Astrocyte (in vitro differentiated cells and primary cell): ENCODE data around the gene SUN1. TPM values are rescaled to one million over a fixed set of nuclear protein-coding genes. Genes with fewer than 3 reads are reported as not detected.
"Not testable (repeated sequence)": the region's sequence is repeated elsewhere in the genome, so short reads cannot be mapped to it uniquely, and the experiment has no call there.

Experiments
- DNase-seq: peaks from one replicate; pipeline ENCODE4 v3.0.0-alpha.2; 2010; ENCODE audit warnings: low read depth
- FAIRE-seq: peaks from 2 replicates; lab custom pipeline; 2011; peaks lifted over from hg19 to GRCh38; lab: Jason Lieb, UNC
- H2AFZ ChIP-seq: 2 replicates; pipeline ENCODE4 v1.6.0; 2012; ENCODE audit warnings: low read depth, low read length, inconsistent platforms
- H3K27ac ChIP-seq: 2 replicates; pipeline ENCODE4 v1.5.1; 2011; ENCODE audit warnings: low read depth, low read length, inconsistent platforms
- H3K27me3 ChIP-seq: 2 replicates; pipeline ENCODE4 v1.6.0; 2011; ENCODE audit warnings: low read length, inconsistent platforms; ENCODE audit not compliant: insufficient read depth
- H3K36me3 ChIP-seq: 2 replicates; pipeline ENCODE4 v1.5.1; 2011; ENCODE audit warnings: low read length, inconsistent platforms; ENCODE audit not compliant: insufficient read depth
- H3K4me1 ChIP-seq: 2 replicates; pipeline ENCODE4 v1.5.1; 2011; ENCODE audit warnings: low read length, inconsistent platforms; ENCODE audit not compliant: insufficient read depth
- H3K4me2 ChIP-seq: 2 replicates; pipeline ENCODE4 v1.6.0; 2012; ENCODE audit warnings: low read length, inconsistent platforms
- H3K4me3 ChIP-seq: 2 replicates; pipeline ENCODE4 v1.5.1; 2011; ENCODE audit warnings: low read depth, mild to moderate bottlenecking, low read length, inconsistent platforms; ENCODE audit not compliant: insufficient read depth
- H3K79me2 ChIP-seq: 2 replicates; pipeline ENCODE4 v1.6.0; 2012; ENCODE audit warnings: mild to moderate bottlenecking, low read length, inconsistent platforms; ENCODE audit not compliant: insufficient read depth
- H3K9ac ChIP-seq: 2 replicates; pipeline ENCODE4 v1.6.0; 2012; ENCODE audit warnings: mild to moderate bottlenecking, low read length, inconsistent platforms
- H3K9me3 ChIP-seq: 2 replicates; pipeline ENCODE4 v1.5.1; 2012; ENCODE audit warnings: low read depth, mild to moderate bottlenecking, low read length, inconsistent platforms; ENCODE audit not compliant: insufficient read depth
- H4K20me1 ChIP-seq: 2 replicates; pipeline ENCODE4 v1.6.0; 2012; ENCODE audit warnings: low read length, inconsistent platforms; ENCODE audit not compliant: insufficient read depth
- H3K27ac Mint-ChIP-seq: one replicate; pipeline ENCODE4 v1.8.0; 2021; ENCODE audit warnings: mild to moderate bottlenecking, mixed read lengths; ENCODE audit not compliant: unreplicated experiment
- H3K27me3 Mint-ChIP-seq: one replicate; pipeline ENCODE4 v1.8.0; 2021; ENCODE audit warnings: low read depth, mixed read lengths; ENCODE audit not compliant: unreplicated experiment
- H3K36me3 Mint-ChIP-seq: one replicate; pipeline ENCODE4 v1.8.0; 2021; ENCODE audit warnings: low read depth, mixed read lengths; ENCODE audit not compliant: unreplicated experiment
- H3K4me1 Mint-ChIP-seq: one replicate; pipeline ENCODE4 v1.8.0; 2021; ENCODE audit warnings: low read depth, mixed read lengths; ENCODE audit not compliant: unreplicated experiment
- H3K4me3 Mint-ChIP-seq: one replicate; pipeline ENCODE4 v1.8.0; 2021; ENCODE audit warnings: mild to moderate bottlenecking, moderate library complexity, mixed read lengths; ENCODE audit not compliant: unreplicated experiment
- H3K9me3 Mint-ChIP-seq: one replicate; pipeline ENCODE4 v1.8.0; 2021; ENCODE audit warnings: mild to moderate bottlenecking, mixed read lengths; ENCODE audit not compliant: unreplicated experiment
- EZH2 ChIP-seq: IDR thresholded peaks from 2 replicates; pipeline ENCODE4 v1.6.1; 2012; ENCODE audit warnings: mild to moderate bottlenecking, low read length, inconsistent platforms; ENCODE audit not compliant: insufficient read depth
- total RNA-seq: library from RNA; stranded (reverse); gene quantifications from 2 replicates; pipeline ENCODE4 v1.2.1, GENCODE V29; 2021
- TF ChIP-seq, protein P1 (sequence below): IDR thresholded peaks from 2 replicates; pipeline ENCODE4 v1.5.1; 2011; ENCODE audit warnings: low read depth, mild to moderate bottlenecking, inconsistent platforms, low read length, moderate library complexity; ENCODE audit not compliant: insufficient read depth

Gene SUN1
- total RNA-seq, 1 donor from 2014 or later, result 121 TPM

DNA sequence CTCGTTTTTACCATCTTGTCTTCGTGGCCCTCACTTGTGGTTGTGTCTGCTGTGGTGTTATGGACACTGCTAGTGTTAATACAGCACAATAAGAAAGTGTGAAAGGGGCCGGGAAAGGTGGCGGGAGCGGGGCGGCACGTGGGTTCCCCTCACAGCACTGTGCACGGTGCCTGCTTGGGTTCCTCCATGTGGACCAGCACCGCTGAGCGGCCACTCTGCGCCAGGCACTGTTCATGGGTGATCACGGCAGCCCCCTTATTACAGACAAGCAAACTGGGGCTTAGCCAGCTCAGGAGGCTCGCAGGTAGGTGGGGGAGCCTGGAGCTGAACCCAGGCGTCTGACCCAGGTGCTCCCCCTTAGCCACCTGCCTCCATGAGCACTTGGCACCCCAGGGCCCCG is 12.2 kb downstream of the SUN1 start:
- peaks cover 4% of the 10 kb centered on the region for H3K9me3 ChIP-seq
- Mint-ChIP-seq H3K4me3 (no peak overlapping the region), H3K9me3 (peaks cover 3% of the 10 kb centered on the region), H3K27ac (no peak overlapping the region), H3K27me3 (no peaks in the 10 kb centered on the region), H3K4me1 (no peaks in the 10 kb centered on the region), H3K36me3 (peaks cover 34% of the 10 kb centered on the region)
- peaks cover 23% of the 10 kb centered on the region for H3K36me3 ChIP-seq
- no peaks in the 10 kb centered on the region for H3K4me1 ChIP-seq
- no peak for DNase-seq
- H2AFZ ChIP-seq, result no peak overlapping the region
- H3K79me2 ChIP-seq, result peaks cover 33% of the 10 kb centered on the region
- no peak overlapping the region for H3K4me2 ChIP-seq
- no peak overlapping the region for H3K27ac ChIP-seq
- FAIRE-seq, result no peak
- TF ChIP-seq, protein P1, sequence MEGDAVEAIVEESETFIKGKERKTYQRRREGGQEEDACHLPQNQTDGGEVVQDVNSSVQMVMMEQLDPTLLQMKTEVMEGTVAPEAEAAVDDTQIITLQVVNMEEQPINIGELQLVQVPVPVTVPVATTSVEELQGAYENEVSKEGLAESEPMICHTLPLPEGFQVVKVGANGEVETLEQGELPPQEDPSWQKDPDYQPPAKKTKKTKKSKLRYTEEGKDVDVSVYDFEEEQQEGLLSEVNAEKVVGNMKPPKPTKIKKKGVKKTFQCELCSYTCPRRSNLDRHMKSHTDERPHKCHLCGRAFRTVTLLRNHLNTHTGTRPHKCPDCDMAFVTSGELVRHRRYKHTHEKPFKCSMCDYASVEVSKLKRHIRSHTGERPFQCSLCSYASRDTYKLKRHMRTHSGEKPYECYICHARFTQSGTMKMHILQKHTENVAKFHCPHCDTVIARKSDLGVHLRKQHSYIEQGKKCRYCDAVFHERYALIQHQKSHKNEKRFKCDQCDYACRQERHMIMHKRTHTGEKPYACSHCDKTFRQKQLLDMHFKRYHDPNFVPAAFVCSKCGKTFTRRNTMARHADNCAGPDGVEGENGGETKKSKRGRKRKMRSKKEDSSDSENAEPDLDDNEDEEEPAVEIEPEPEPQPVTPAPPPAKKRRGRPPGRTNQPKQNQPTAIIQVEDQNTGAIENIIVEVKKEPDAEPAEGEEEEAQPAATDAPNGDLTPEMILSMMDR, result no peak
- TF ChIP-seq EZH2, result no peak
- peaks cover 26% of the 10 kb centered on the region for H4K20me1 ChIP-seq
- no peaks in the 10 kb centered on the region for H3K27me3 ChIP-seq
- no peak overlapping the region for H3K4me3 ChIP-seq
- H3K9ac ChIP-seq, result no peak overlapping the region

DNA sequence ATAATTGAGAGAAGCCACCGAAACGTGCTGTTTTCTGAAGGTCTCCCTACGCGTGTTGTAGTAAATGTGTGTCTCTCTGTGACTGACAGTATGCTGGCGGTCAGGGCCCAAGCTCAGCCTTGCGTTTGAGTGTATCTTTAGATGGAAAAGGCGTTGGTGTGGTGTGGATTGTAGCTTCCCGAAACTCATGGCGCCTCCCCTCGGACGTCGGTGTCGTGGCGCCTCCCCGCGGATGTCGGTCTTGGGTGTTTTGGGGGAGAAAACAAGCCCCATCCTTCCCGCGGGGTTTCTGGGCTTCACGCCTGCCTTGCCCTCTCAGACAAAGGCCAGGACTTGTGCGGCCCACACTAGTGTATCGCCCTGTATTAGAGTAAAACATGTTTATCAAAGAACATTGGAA is 12.8 kb downstream of the SUN1 start:
- Mint-ChIP-seq H3K9me3 (peaks cover 3% of the 10 kb centered on the region), H3K27ac (peak overlapping the region; percentile 47), H3K4me1 (no peaks in the 10 kb centered on the region), H3K4me3 (no peak overlapping the region), H3K27me3 (no peaks in the 10 kb centered on the region), H3K36me3 (peaks cover 31% of the 10 kb centered on the region)
- Histone ChIP-seq H3K4me2 (no peak overlapping the region), H3K4me1 (no peaks in the 10 kb centered on the region), H3K27me3 (no peaks in the 10 kb centered on the region), H3K27ac (no peak overlapping the region), H3K36me3 (peaks cover 23% of the 10 kb centered on the region), H3K79me2 (peaks cover 32% of the 10 kb centered on the region), H2AFZ (no peak overlapping the region), H3K4me3 (no peak overlapping the region), H3K9me3 (peaks cover 2% of the 10 kb centered on the region), H3K9ac (no peak overlapping the region), H4K20me1 (peaks cover 32% of the 10 kb centered on the region)
- DNase-seq (no peak), FAIRE-seq (no peak)
- no peak for TF ChIP-seq EZH2
- TF ChIP-seq, protein P1, result no peak

DNA sequence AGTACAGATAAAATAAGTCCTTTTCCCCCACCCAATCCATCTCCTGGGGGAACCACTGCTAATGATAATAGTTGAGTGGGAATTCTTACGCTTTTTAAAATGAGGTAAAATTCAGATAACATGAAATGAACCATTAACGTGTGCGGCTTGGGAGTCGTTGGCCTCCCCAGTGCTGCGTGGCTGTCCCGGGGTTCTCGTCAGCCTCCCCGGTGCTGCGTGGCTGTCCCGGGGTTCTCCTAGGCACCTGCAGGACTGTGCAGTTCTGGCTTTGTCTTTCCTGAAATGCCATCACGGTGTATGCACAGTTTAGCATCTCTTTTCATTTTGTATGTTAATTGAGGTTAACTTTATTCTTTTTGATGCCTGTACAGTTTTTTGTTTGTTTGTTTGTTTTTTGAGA is 13.5 kb downstream of the SUN1 start:
- Mint-ChIP-seq H3K36me3 (peaks cover 31% of the 10 kb centered on the region), H3K4me1 (no peaks in the 10 kb centered on the region), H3K4me3 (no peak overlapping the region), H3K9me3 (peaks cover 3% of the 10 kb centered on the region), H3K27ac (no peak overlapping the region), H3K27me3 (no peaks in the 10 kb centered on the region)
- TF ChIP-seq, protein P1, result no peak
- no peak for TF ChIP-seq EZH2
- H2AFZ ChIP-seq, result no peak overlapping the region
- DNase-seq (no peak), FAIRE-seq (no peak)
- H3K9ac ChIP-seq, result no peak overlapping the region
- H3K79me2 ChIP-seq, result peaks cover 29% of the 10 kb centered on the region
- no peak overlapping the region for H3K4me3 ChIP-seq
- H3K36me3 ChIP-seq, result peaks cover 21% of the 10 kb centered on the region
- H3K4me1 ChIP-seq, result no peaks in the 10 kb centered on the region
- H3K27ac ChIP-seq, result no peak overlapping the region
- H3K27me3 ChIP-seq, result no peaks in the 10 kb centered on the region
- no peaks in the 10 kb centered on the region for H3K9me3 ChIP-seq
- peaks cover 29% of the 10 kb centered on the region for H4K20me1 ChIP-seq
- H3K4me2 ChIP-seq, result no peak overlapping the region

DNA sequence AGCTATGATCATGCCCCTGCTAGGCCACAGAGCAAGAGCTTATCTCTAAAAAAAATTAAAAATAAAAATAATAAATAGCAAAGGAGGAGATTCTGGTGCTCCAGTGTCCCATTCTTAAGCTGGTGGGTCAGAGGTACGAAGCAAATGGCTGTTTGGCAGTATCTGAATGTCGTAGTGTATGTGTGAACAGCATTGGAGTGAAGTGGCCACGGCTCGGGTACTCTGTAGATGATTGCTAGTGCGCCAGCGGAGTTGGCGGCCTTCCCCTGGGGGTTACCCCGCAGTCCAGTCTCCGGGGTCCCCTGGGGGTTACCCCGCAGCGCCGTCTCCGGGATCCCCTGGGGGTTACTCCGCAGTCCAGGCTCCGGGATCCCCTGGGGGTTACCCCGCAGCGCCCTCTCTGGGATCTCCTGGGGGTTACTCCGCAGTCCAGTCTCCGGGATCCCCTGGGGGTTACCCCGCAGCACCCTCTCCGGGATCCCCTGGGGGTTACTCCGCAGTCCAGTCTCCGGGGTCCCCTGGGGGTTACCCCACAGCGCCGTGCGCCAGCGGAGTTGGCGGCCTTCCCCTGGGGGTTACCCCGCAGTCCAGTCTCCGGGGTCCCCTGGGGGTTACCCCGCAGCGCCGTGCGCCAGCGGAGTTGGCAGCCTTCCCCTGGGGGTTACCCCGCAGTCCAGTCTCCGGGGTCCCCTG is 14.8 kb downstream of the SUN1 start:
- DNase-seq, H3K4me1 ChIP-seq, H3K4me3 Mint-ChIP-seq, H3K4me1 Mint-ChIP-seq, H3K4me3 ChIP-seq, H3K4me2 ChIP-seq, FAIRE-seq, H3K27ac Mint-ChIP-seq, H3K27me3 ChIP-seq, H3K9me3 Mint-ChIP-seq, H3K9ac ChIP-seq, H3K9me3 ChIP-seq, H2AFZ ChIP-seq, H3K27me3 Mint-ChIP-seq, H3K27ac ChIP-seq: not testable (repeated sequence)
- Histone ChIP-seq H3K79me2 (peaks cover 32% of the 10 kb centered on the region), H3K36me3 (peaks cover 17% of the 10 kb centered on the region), H4K20me1 (peaks cover 37% of the 10 kb centered on the region)
- H3K36me3 Mint-ChIP-seq, result peaks cover 33% of the 10 kb centered on the region
